PC-9 (cell line): ENCODE results near the gene TMPRSS2. TPM values are rescaled to one million over a fixed set of nuclear protein-coding genes. Genes with fewer than 3 reads are reported as not detected.

Experiments
- BruUV-seq: library from RNA; stranded (reverse); fragments of 400-500 nt; replicated peaks from 2 replicates; lab custom pipeline; 2021; lab: Mats Ljungman, UMichigan
- CTCF ChIA-PET: fragments of 300-600 bp; sonication (Branson Sonifier 250); formaldehyde crosslinking; loops from one replicate; lab custom pipeline; 2022; ENCODE audit warnings: antibody characterized with exemption; lab: Charles Lee
- POLR2A ChIA-PET: fragments of 300-600 bp; sonication (Branson Sonifier 250); formaldehyde crosslinking; loops from one replicate; lab custom pipeline; 2022; ENCODE audit warnings: antibody characterized with exemption; ENCODE audit not compliant: unreplicated experiment; lab: Charles Lee
- DNase-seq, 2 experiments: peaks; one replicate each; pipeline versions ENCODE4 v3.0.0 to v3.0.0-alpha.2; 2015 to 2022; ENCODE audit warnings: mixed read lengths in 1 of 2
- H2AFZ ChIP-seq: fragments of 200-600 bp; sonication (generic); 2 replicates; pipeline ENCODE4 v1.8.1; 2017; ENCODE audit warnings: antibody characterized with exemption
- H3F3A ChIP-seq: fragments of 200-600 bp; sonication (generic); 2 replicates; pipeline ENCODE4 v1.8.1; 2017; ENCODE audit warnings: antibody characterized with exemption, mild to moderate bottlenecking, low read depth; ENCODE audit not compliant: insufficient read depth
- H3K27ac ChIP-seq: fragments of 200-600 bp; sonication (generic); 2 replicates; pipeline ENCODE4 v1.6.1; 2016; ENCODE audit warnings: mixed run types
- H3K27me3 ChIP-seq: fragments of 200-600 bp; sonication (generic); 2 replicates; pipeline ENCODE4 v1.6.1; 2016; ENCODE audit warnings: low read depth, mixed run types; ENCODE audit not compliant: insufficient read depth
- H3K36me3 ChIP-seq: fragments of 200-600 bp; sonication (generic); 2 replicates; pipeline ENCODE4 v1.6.1; 2016; ENCODE audit warnings: low read depth, mixed run types
- H3K4me1 ChIP-seq: fragments of 200-600 bp; sonication (generic); replicated peaks from 2 replicates; pipeline ENCODE4 v1.6.1; 2016; ENCODE audit warnings: mixed run types; ENCODE audit not compliant: insufficient read depth
- H3K4me2 ChIP-seq: fragments of 200-600 bp; sonication (generic); 2 replicates; pipeline ENCODE4 v1.6.1; 2017; ENCODE audit warnings: mixed run types
- H3K4me3 ChIP-seq: fragments of 200-600 bp; sonication (generic); 2 replicates; pipeline ENCODE4 v1.6.1; 2016; ENCODE audit warnings: mixed run types
- H3K79me2 ChIP-seq: fragments of 200-600 bp; sonication (generic); 2 replicates; pipeline ENCODE4 v1.6.1; 2017; ENCODE audit warnings: low read depth, mixed run types
- H3K9me2 ChIP-seq: fragments of 200-600 bp; sonication (generic); 2 replicates; pipeline ENCODE4 v1.8.1; 2017; ENCODE audit warnings: mild to moderate bottlenecking; ENCODE audit not compliant: insufficient read depth
- H3K9me3 ChIP-seq: fragments of 200-600 bp; sonication (generic); 2 replicates; pipeline ENCODE4 v1.8.1; 2016; ENCODE audit warnings: low read depth; ENCODE audit not compliant: insufficient read depth
- H4K20me1 ChIP-seq: fragments of 200-600 bp; sonication (generic); 2 replicates; pipeline ENCODE4 v1.8.1; 2017; ENCODE audit not compliant: insufficient read depth
- EZH2 ChIP-seq: fragments of 200-600 bp; sonication (generic); IDR thresholded peaks from 2 replicates; pipeline ENCODE4 v1.8.0; 2017; ENCODE audit warnings: antibody characterized with exemption, low read depth
- intact Hi-C: fragments of 100-400 bp; cut with micrococcal nuclease; formaldehyde crosslinking; loops from one replicate; pipeline ENCODE4 v1.10.0; 2022; ENCODE audit not compliant: unreplicated experiment
- total RNA-seq: library from RNA; stranded (reverse); gene quantifications from 2 replicates; pipeline ENCODE4 v1.2.3, GENCODE V29; 2021
- TF ChIP-seq, protein P1 (sequence below): fragments of 200-600 bp; sonication (generic); conservative IDR thresholded peaks from 2 replicates; pipeline ENCODE4 v1.6.1; 2017; ENCODE audit warnings: mixed run types, antibody characterized with exemption, mild to moderate bottlenecking, moderate library complexity

Gene TMPRSS2
- total RNA-seq, 1 experiment from 2014 or later, result 0.61 TPM

- intact Hi-C loops, result loop anchor here (10.0 kb wide), 1 partner anchor 105 kb away; no protein-coding TSS in a partner anchor
- Histone ChIP-seq H3K4me2 (no peak overlapping the region), H3K27ac (no peak overlapping the region), H4K20me1 (no peaks in the 10 kb centered on the region), H3F3A (no peaks in the 10 kb centered on the region; the same call in 1 of the 2 replicates), H3K9me3 (no peaks in the 10 kb centered on the region), H3K27me3 (no peaks in the 10 kb centered on the region), H3K4me1 (no peaks in the 10 kb centered on the region), H3K79me2 (no peaks in the 10 kb centered on the region), H3K36me3 (no peaks in the 10 kb centered on the region), H2AFZ (no peak overlapping the region), H3K4me3 (no peak overlapping the region), H3K9me2 (no peaks in the 10 kb centered on the region)
- POLR2A ChIA-PET, result no interaction called here
- no TSS peak for BruUV-seq
- TF ChIP-seq EZH2, result no peak
- TF ChIP-seq, protein P1, sequence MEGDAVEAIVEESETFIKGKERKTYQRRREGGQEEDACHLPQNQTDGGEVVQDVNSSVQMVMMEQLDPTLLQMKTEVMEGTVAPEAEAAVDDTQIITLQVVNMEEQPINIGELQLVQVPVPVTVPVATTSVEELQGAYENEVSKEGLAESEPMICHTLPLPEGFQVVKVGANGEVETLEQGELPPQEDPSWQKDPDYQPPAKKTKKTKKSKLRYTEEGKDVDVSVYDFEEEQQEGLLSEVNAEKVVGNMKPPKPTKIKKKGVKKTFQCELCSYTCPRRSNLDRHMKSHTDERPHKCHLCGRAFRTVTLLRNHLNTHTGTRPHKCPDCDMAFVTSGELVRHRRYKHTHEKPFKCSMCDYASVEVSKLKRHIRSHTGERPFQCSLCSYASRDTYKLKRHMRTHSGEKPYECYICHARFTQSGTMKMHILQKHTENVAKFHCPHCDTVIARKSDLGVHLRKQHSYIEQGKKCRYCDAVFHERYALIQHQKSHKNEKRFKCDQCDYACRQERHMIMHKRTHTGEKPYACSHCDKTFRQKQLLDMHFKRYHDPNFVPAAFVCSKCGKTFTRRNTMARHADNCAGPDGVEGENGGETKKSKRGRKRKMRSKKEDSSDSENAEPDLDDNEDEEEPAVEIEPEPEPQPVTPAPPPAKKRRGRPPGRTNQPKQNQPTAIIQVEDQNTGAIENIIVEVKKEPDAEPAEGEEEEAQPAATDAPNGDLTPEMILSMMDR, result no peak
- DNase-seq, result no peak
- CTCF ChIA-PET, result no interaction called here
These were observed 8.0 kb downstream of the TMPRSS2 start for GRCh38 chr21:41499920-41500319.

- CTCF ChIA-PET, result no interaction called here
- Histone ChIP-seq H3K27me3 (no peaks in the 10 kb centered on the region), H3F3A (no peaks in the 10 kb centered on the region; the same call in 1 of the 2 replicates), H2AFZ (no peak overlapping the region), H3K27ac (no peak overlapping the region), H3K4me3 (no peak overlapping the region), H3K79me2 (no peaks in the 10 kb centered on the region), H3K4me2 (no peak overlapping the region), H3K9me3 (no peaks in the 10 kb centered on the region), H3K9me2 (no peaks in the 10 kb centered on the region), H4K20me1 (no peaks in the 10 kb centered on the region), H3K4me1 (no peaks in the 10 kb centered on the region), H3K36me3 (no peaks in the 10 kb centered on the region)
- POLR2A ChIA-PET, result no interaction called here
- no peak for DNase-seq
- no TSS peak for BruUV-seq
- intact Hi-C loops, result no loop called here
- TF ChIP-seq EZH2, result no peak
- TF ChIP-seq, protein P1, result no peak
These were observed 10.2 kb downstream of the TMPRSS2 start for GRCh38 chr21:41497788-41498187.

DNA sequence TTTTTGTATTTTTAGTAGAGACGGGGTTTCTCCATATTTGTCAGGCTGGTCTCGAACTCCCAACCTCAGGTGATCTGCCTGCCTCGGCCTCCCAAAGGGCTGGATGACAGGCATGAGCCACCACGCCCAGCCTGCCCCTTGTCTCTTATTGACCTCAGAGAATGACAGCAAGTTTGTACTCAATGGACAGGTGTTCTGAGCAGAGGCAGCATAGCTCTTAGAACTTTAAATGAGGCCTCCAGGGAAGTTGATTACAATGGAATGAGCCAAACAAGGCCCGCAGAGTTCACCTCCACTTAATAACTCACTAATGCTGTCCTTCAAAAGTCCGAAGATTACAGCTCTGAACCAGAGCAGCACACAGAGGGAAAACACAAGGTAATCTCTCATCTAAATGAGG is 10.9 kb downstream of the TMPRSS2 start:
- POLR2A ChIA-PET, result no interaction called here
- intact Hi-C loops, result no loop called here
- Histone ChIP-seq H3K36me3 (no peaks in the 10 kb centered on the region), H3K4me3 (no peak overlapping the region), H4K20me1 (no peaks in the 10 kb centered on the region), H3K4me2 (no peak overlapping the region), H3K9me2 (no peaks in the 10 kb centered on the region), H3K27me3 (no peaks in the 10 kb centered on the region), H3K27ac (no peak overlapping the region), H2AFZ (no peak overlapping the region), H3K9me3 (no peaks in the 10 kb centered on the region), H3F3A (no peaks in the 10 kb centered on the region; the same call in 1 of the 2 replicates), H3K79me2 (no peaks in the 10 kb centered on the region), H3K4me1 (no peaks in the 10 kb centered on the region)
- BruUV-seq, result no TSS peak
- CTCF ChIA-PET, result no interaction called here
- DNase-seq, result no peak
- TF ChIP-seq EZH2, result no peak
- TF ChIP-seq, protein P1, result no peak
